ENCODE data around the gene SULT1E1.
"Not testable (repeated sequence)": the region's sequence is repeated elsewhere in the genome, so short reads cannot be mapped to it uniquely, and the experiment has no call there.

Gene SULT1E1

DNA sequence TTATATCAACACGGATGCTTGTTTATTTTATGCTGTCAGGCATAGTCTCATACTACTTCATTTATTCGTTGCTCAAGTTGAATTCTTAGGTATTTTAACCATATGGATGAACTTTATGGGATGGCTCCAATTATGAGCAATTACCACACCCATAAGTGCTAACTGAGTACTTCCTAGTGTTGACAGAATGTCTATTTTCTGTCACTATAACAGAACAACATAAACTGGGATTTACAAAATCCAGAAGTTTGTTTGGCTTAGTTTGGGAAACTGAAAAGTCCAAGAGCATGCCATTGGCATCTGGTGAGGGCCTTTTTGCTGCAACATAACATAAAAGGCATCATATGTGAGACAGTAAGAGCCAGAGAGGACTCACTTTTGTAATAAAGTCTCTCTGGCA, 21.0 kb downstream of the SULT1E1 start:
- no peak for DNase-seq

DNA sequence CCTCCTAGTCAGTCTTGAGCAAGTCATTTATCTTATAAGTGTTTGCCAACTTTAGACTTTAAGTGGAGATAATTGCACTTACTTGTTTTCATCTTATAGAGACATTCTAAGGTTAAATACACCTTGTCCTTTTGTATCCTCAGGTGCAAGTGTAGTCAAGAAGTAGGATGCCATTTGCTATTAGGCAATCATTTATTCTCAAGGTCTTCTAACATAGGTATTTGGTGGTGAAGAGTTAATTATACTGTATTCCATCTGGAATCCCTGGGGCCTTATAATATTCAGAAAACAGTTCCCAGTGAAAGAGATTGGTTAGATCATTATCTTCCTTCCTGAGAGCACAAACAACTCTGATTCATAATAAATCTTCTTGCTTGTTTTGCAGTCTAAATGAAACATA, 23.7 kb downstream of the SULT1E1 start:
- DNase-seq = no peak

DNA sequence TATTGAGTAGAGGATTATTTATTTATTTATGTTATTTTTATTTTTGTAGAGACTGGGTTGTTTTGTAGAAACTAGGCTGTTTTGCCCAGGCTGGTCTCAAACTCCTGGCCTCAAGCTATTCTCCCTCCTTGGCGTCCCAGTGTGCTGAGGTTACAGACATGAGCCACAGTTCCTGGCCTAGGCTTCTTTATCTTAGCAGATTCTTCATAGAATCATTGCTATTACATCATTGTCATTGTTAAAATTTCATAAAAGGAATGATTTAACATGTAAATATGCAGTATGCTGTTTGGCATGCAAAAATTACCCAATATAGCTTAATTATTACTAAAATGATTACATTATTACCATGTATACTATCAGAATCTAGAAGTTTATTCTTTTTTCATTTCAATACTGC, 24.2 kb downstream of the SULT1E1 start:
- no peak for DNase-seq

DNA sequence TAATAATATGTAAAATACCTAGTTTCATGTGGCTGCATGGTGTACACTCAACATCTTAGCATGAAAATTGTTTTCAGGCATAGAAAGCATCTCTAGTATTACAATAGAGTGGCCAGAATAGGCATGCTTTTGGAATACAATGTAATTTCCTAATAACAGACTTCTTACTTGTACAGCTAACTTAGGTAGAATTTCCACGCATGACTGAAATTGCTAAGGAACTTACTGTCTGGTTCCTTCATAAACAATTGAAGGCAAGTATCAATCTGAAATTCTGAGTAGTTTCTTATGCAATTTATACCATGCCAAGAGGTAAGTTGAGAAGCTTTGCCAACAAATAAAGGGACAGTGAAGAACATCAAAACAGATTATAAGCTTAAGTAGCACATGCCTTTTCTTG, 26.7 kb downstream of the SULT1E1 start:
- no peak for DNase-seq

DNA sequence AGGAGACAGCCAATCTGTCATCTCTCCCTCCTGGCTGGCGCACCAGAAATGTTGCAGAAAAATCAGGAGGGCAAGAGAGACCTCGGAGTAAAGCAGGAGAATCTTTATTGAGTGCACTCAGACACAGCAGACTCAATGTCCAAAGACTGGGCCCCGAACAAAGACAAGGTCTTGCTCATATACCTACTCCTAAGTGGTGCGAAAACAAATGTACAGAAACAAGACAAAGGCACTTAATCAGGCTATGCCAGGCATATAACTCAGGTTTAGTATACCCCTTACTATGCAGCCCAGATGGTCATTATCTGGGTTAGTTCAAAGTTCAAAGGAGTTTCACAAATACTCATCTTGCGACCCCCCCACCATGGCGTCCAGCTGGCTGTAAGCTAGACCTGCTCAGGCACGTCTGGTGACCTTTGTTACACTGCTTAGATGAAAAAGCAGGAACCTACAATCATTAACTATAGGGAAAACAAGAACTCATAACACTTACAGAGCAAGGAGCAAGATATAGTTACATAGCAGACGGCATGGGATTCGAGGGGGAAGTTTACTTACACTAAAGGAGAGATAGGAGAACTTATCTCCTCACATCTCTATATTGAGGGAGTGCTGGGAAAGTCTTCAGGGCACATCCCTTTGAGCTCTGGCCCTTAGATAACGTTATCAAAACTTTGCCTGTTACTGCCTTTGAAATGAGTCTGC, 27.5 kb downstream of the SULT1E1 start:
- DNase-seq = no peak

DNA sequence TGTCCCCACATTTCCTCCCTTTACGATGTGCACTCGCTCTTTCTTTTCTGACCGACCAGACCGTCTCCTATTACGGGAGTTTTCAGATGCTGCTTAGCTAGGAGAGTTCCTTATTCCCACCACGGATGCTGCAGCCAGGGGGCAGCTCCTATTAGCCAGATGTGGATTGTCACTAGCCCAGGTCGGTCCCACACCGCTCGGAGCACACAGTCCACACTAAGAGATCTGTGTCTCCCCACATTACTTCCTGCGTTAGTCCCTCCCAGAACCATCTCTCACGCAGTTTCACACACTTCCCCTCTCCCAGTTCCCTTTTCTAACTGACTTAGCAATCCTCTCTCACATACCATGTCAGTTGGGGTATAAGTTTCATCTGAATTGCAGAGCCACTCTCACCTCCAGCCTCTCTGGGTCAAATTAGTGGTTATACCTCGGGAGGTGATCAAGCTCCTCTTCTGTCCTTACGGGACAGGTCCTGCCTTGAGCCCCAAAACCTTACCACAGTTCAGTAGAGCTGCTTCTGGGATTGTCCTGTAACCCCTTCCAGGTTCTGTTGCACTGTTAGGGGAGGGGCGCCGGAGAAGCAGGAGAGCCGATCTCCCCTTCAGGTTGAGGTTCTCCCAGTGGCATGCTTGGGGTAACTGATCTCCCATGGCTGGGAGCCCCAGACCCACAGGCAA, 28.2 kb downstream of the SULT1E1 start:
- no peak for DNase-seq

DNA sequence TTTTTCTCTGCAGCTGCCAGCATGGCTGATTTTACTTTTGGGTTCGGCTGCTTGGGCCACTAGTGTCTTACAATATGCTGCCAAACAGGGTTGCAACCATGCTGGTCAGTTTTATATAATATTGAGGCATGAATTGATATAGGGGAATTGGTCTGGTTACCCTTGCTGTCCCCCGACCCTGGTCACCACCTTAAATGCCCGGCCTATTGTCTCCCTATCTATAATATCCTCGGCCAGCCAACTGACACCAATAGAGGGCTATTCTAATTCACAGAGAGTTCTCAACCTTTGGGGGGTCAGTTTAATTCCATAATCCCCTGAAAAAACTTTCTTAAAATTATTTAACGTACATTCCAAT, 28.7 kb downstream of the SULT1E1 start:
- no peak for DNase-seq

DNA sequence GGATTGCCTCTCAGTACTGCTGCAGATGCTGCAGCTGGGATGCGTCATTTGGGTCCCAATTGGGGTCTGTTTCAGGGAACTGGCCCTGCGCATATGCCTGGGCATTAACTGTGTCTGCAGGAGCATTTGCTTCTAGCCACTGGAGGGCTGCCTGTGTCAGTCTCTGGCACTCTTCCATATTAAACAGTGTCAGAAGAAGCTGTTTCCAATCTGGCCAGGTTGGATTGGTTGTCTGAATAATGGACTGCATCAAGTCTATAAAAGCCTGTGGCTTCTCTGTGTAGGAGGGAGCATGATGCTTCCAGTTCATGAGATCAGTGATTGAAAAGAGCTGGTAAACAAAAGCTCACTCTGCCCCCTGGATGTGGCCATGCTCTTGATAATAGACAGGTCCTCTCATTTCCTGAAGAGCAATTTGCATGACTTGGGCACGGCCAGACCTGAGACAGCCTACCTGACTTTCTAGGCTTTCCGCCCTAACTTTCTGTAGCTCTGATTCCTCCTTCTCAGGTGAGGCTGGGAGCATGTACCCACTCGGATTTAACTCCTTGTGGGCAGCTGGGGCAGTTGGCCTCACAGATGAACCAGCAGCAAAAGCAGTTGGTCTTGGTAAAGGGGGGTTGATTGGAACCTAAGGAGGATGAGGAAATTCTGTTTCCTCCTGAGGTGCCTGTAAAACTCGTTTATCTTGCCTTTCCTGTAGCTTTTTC, 29.2 kb downstream of the SULT1E1 start:
- peak; percentile 43 for DNase-seq

DNA sequence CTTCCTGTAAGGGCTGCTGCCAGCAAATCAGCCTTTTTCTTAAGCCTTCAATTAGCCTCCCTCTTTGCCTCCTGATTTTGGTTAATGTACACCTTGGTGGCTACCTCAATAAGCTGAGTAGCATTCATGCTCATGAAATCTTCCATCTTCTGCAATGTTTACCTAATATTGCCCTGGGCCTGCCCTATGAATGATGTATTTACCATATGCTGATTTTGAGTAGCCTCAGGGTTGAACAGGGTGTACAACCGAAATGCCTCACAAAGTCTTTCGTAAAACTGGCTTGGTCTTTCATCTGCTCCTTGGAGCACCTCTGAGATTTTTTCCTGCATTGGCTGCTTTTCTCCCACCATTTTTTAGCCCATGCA, 29.8 kb downstream of the SULT1E1 start:
- no peak for DNase-seq

DNA sequence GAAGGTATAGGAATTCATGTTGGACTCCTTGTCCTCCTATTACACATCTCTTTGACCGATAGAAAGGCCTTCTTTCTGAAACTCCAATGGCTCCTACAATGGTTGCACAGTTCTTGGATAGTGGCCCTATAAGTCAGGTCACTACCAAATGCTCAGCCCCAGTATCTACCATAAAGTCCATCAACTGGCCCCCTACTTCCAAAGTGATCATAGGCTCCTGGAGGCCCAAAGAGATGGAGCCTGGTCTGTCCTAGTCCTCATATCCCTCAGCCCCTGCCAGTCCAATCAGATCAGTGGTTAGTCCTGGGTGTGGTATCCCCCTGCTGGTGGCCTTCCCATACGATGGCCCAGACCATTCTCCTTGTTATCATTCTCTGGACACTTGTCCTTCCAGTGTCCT, 30.3 kb downstream of the SULT1E1 start:
- no peak for DNase-seq

DNA sequence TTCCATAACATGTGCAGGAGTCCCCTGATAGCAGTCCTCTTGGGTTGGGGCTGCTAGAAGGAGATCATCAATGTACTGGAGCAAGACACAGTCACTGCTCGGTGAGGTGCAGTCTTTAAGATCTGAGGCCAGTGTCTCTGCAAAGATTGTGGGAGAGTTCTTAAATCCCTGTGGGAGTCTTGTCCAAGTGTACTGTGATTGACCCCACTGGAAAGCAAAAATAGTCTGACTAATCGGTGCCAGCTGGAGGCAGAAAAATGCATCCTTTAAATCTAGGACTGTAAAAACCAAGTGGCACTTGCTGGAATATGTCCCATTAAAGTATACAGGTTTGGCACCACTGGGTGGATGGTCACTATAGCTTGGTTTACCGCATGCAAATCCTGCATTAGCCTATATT, 31.1 kb downstream of the SULT1E1 start:
- DNase-seq = no peak

DNA sequence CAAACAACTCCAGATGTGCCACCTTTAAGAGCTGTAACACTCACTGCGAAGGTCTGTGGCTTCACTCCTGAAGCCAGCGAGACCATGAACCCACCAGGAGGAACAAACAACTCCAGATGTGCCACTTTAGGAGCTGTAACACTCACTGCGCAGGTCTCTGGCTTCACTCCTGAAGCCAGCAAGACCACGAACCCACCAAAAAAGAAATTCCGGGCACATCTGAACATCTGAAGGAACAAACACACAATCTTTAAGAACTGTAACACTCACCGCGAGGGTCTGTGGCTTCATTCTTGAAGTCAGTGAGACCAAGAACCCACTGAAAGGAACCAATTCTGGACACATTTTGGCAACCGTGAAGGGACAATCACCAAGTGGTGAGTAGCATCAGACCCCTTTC, 34.9 kb downstream of the SULT1E1 start:
- DNase-seq = not testable (repeated sequence)

DNA sequence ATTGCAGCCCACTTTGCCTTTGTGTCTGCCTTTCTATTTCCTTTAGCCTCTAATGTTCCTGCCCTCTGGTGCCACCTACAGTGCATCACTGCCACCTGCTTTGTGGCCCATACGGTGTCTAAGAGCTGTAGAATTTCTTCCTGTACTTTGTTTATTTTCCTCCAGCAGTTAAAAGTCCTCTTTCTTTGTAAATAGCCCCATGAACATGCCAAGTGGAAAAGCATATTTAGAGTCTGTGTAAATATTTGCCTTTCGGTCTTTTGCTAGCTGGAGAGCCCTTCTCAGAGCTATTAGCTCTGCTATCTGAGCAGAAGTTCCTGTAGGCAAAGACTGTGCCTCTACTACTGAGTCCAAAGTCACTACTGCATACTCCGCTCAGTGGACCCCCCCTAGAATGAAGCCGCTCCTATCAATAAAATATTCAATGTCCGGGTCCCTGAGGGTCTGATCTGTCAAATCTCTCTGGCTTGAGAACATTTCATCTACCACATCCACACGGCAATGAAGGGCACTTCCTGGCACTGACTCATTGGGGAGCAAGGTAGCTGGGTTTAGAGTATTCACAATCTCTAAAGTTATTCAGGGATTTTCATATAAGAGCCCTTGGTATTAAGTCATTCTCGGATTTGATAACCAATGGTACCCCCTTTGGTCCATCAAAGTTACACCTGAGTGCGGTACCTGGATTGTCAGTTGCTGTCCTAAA, 36.3 kb downstream of the SULT1E1 start:
- DNase-seq = peak; percentile 21

DNA sequence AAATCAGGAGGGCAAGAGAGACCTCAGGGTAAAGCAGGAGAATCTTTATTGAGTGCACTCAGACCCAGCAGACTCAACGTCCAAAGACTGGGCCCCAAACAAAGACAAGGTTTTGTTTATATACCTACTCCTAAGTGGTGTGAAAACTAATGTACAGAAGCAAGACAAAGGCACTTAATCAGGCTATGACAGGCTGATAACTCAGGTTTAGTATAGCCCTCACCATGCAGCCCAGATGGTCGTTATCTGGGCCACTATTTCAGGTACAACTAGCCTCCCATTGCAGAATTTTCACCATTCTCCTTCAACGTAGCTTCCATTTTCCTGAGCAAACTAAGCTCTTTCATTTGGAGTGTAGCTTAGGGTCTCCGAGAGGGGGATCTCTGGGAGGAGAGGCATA, 36.9 kb downstream of the SULT1E1 start:
- DNase-seq = no peak

DNA sequence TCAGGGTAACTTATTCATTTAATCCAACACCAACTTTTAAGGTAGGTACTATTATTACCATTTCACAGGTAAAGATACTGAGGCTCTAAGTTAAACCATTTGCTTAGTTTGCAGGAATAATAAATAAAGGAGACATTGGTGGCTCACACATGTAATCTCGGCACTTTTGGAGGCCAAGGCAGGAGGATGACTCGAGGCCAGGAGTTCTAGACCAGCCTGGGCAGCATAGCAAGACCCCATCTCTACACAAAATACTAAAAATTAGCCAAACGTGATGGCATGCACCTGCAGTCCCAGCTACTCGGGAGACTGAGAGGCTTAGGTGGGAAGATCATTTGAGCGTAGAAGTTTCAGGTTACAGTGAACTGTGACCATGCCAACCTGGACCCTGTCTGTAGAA, 37.7 kb downstream of the SULT1E1 start:
- DNase-seq = no peak

DNA sequence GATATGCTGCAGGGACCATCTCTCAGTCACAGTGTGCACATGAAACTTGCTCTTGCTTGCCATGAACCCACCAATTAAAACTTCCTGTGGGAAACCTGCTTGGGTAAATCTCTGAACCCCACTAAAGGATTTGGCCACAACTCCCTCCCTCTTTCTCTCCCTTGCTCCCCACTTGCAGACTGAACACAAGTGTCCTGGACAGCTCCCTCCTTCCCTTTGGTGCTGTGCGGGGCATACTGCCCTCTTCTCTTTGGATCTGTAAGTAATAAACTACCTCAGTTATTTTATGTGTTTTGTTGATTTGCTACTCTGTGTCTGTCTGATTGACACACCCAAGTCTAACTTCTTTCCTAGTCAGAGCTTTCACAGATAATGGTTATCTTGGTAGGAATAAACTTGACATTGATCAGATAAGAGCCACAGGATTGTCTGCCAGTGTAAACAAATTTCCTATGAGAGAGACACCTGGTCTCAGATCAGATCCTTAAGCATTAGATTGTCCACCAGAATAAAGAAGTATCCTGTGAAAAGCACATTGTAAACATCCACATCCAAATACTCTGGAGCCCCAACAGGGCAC, 41.8 kb downstream of the SULT1E1 start:
- DNase-seq = no peak

DNA sequence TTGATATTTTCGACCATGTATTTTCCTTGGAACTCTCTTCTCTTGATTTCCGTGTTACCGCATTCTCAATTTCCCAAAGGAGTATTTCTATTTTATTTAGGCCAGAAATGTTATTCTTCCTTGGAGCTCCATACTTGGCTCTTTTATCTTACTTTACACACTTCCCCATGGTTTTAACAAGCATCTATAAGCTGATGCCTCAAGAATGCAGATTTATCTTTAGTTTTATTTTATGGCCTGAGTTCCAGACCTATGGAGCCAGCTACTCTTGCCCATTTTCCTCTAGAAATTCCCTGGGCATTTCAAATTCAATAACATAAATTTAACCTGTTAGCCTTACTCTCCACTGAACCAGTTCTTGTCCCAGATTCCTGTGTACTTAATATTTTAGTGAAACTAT, 43.7 kb downstream of the SULT1E1 start:
- DNase-seq = no peak

DNA sequence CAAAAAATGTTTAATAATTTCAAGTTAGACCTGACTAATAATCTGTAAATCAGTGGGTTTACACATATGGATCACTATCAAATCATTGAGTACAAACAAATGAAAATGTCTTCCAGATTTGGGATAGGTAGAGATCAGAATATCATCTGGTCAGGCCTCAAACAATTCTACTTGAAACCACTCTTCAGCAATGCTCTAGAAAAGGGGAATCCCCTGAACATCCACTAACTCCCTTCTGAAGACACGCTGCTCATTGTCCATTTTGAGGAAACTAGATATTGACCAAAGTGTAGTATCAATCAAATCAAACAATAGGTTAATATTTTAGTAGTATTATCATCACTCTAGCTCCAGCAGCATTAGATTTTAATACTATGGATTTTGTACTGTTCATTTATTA, 46.3 kb downstream of the SULT1E1 start:
- no peak for DNase-seq

DNA sequence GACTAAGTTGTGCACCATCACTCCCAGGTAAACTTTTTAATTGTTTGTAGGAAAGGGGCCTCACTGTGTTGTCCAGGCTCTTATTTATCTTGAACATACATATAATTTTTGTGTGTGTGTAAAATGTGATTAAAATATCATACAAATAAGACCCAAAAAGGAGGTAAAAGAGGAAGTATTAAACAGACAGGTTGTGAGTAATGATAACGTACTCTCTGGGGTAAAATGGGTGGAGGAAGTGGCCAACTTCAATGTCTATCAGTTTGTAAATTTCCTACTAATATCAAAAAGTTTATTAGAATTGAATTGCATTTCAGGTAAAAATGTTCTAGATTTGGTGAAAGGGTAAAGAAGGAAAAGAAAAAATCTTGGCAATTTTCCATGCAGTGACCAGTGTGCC, 48.8 kb downstream of the SULT1E1 start:
- DNase-seq = no peak

DNA sequence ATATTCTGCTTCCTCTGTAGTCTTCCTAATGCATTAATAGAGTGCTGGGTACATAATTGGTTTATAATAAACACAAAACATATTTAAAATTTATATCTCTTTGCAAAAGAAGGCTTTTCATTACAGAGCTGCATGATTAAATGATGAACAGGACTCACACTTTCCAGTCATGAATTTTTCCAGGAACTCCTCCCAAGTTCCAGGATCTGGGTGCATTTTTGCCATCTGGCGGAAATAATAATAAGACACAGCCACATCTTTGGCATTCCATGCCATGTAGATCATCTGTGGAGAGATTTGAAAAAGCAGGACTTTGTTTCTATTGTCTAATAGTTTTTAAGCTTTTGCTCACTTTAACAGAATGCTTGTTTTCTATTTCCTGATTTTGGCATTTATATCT, 59.3 kb downstream of the SULT1E1 start:
- no peak for DNase-seq

DNA sequence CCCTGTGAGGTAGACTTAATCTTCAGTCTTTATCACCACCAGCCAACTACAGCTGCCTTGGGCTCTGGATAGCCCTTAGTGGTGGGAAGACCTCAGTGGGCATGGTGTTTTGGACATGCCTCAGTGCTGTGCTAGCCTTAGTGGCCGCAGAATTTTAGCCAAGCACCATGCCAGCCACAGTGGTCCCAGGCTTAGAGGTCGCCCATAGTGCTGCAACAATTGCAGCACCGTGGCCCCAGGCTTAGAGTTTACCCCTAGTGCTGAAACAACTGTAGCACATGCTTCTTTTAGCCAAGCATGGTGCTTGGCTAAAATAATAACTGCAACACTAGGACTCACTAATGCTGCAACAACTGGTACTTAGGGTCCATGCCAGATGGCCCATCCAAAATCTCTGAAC, 60.6 kb downstream of the SULT1E1 start:
- DNase-seq = no peak

DNA sequence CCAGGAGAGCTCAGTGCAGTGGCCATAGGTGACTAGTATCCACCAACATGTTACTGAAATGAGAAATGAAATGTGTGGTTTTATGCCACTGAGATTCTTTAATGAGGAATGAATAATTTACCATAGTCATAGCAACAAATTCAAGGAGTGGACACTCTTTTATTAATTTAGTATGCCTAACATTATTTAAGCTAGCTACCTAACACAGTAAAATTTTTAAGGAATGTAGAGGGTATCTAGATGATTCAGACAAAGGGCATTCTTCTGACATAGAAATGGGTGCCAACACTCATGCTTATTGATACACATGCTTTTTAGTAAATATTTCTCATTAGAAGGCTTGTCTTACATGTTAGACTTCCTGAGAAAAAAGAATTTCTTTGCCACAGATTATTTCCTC, 66.2 kb downstream of the SULT1E1 start:
- DNase-seq = no peak
